Gastroesophageal sphincter (tissue), 4 donors: ENCODE results near the gene C10orf71. TPM values are rescaled to one million over a fixed set of nuclear protein-coding genes. Genes with fewer than 3 reads are reported as not detected.
A peak's percentile ranks its signal among the peaks of the same experiment; 100 is the strongest.

Source experiments
- ATAC-seq: fragments of 150-250 bp; one replicate; pipeline ENCODE4 v1.9.1; 2016; ENCODE audit warnings: mild to moderate bottlenecking, moderate library complexity
- H3K27ac ChIP-seq, 4 donors: fragments of 200-600 bp; sonication (generic) in 3 of 4; 1 replicate in 3 of 4; 2 replicates in 1 of 4; pipeline ENCODE4 v1.5.1; 2016 to 2019
- H3K27me3 ChIP-seq: fragments of 200-600 bp; sonication (generic); one replicate; pipeline ENCODE4 v1.5.1; 2019
- H3K36me3 ChIP-seq, 2 donors: fragments of 200-600 bp; sonication (generic); one replicate each; pipeline ENCODE4 v1.5.1; 2019; ENCODE audit warnings: control low read depth in 1 of 2
- H3K4me1 ChIP-seq, 3 donors: fragments of 200-600 bp; sonication (generic); 1 replicate in 2 of 3; 2 replicates in 1 of 3; pipeline ENCODE4 v1.5.1; 2016 to 2019; ENCODE audit warnings: control low read depth in 2 of 3
- H3K4me3 ChIP-seq, 2 donors: fragments of 200-600 bp; sonication (generic); one replicate each; pipeline ENCODE4 v1.5.1; 2019; ENCODE audit warnings: mild to moderate bottlenecking in 1 of 2, moderate library complexity in 1 of 2
- H3K9me3 ChIP-seq, 3 donors: fragments of 200-600 bp; sonication (generic); one replicate each; pipeline ENCODE4 v1.5.1; 2017 to 2019; ENCODE audit warnings: control low read depth in 2 of 3
- CTCF ChIP-seq, 4 experiments: fragments of 200-600 bp in 2 of 4; fragments of 450-650 bp in 2 of 4; sonication (generic) in 1 of 4; IDR thresholded peaks; one replicate each; pipeline ENCODE4 v1.5.1; 2017 to 2019; ENCODE audit warnings: antibody characterized with exemption in 4 of 4, mild to moderate bottlenecking in 2 of 4, moderate library complexity in 2 of 4
- EP300 ChIP-seq: sonication (generic); formaldehyde crosslinking; IDR thresholded peaks from one replicate; pipeline ENCODE4 v1.6.1; 2017; ENCODE audit warnings: antibody characterized with exemption, mild to moderate bottlenecking
- POLR2A ChIP-seq, 2 donors: fragments of 450-650 bp; IDR thresholded peaks; one replicate each; pipeline ENCODE4 v1.6.1; 2017; ENCODE audit warnings: antibody characterized with exemption in 2 of 2, mild to moderate bottlenecking in 2 of 2, moderate library complexity in 1 of 2
- POLR2AphosphoS5 ChIP-seq: sonication (generic); formaldehyde crosslinking; IDR thresholded peaks from one replicate; pipeline ENCODE4 v1.6.1; 2017; ENCODE audit warnings: antibody characterized with exemption
- WGBS, 2 donors: methylation state at CpG; one replicate each; pipeline ENCODE4 v1.1.5; 2018; ENCODE audit warnings: low coverage in 1 of 2; 5-methylcytosine and 5-hydroxymethylcytosine counted together
- total RNA-seq, 4 donors: library from RNA; depleted of rRNA; stranded (reverse); fragments of >200 nt; gene quantifications; one replicate each; pipeline ENCODE4 v1.1.0, GENCODE V29; 2016

C10orf71 gene
- total RNA-seq, 4 donors from 2014 or later: 0.08 to 0.27 TPM; not detected in 2

GRCh38 chr10:49283491-49283890 lies 15.5 kb upstream of the C10orf71 start:
- no peak overlapping the region for H3K4me3 ChIP-seq
- no peak for ATAC-seq
- H3K4me1 ChIP-seq: no peaks in the 10 kb centered on the region
- H3K27me3 ChIP-seq: peaks cover 20% of the 10 kb centered on the region
- H3K27ac ChIP-seq: no peak overlapping the region
- H3K36me3 ChIP-seq: no peaks in the 10 kb centered on the region
- no peaks in the 10 kb centered on the region for H3K9me3 ChIP-seq
- no CpG with 5 or more reads among the region's 6 CpGs for WGBS, 2 donors
- no peak for TF ChIP-seq CTCF (IDR thresholded peaks at IDR 0.05)
- TF ChIP-seq POLR2A (IDR thresholded peaks at IDR 0.05): no peak
- no peak for TF ChIP-seq POLR2AphosphoS5

GRCh38 chr10:49284356-49284755 lies 14.6 kb upstream of the C10orf71 start:
- no peaks in the 10 kb centered on the region for H3K4me1 ChIP-seq
- no peak for TF ChIP-seq POLR2A (IDR thresholded peaks at IDR 0.05)
- TF ChIP-seq POLR2AphosphoS5: no peak
- TF ChIP-seq CTCF (IDR thresholded peaks at IDR 0.05): no peak
- no peak for TF ChIP-seq EP300
- no peak overlapping the region for H3K4me3 ChIP-seq
- no peak overlapping the region for H3K27ac ChIP-seq
- ATAC-seq: no peak
- H3K27me3 ChIP-seq: peaks cover 17% of the 10 kb centered on the region
- H3K36me3 ChIP-seq: no peaks in the 10 kb centered on the region
- 50% methylated on average over 2 of the region's 5 CpGs; no CpG with 5 or more reads in 1 of the 2 donors for WGBS, 2 donors
- H3K9me3 ChIP-seq: no peaks in the 10 kb centered on the region

- TF ChIP-seq POLR2AphosphoS5: no peak
- TF ChIP-seq EP300: no peak
- TF ChIP-seq CTCF (IDR thresholded peaks at IDR 0.05): no peak
- no peak for TF ChIP-seq POLR2A (IDR thresholded peaks at IDR 0.05)
- peak; percentile 31 for ATAC-seq
- 69 to 79% methylated on average over 3 of the region's 3 CpGs for WGBS, 2 donors
Measured at GRCh38 chr10:49285232-49285631, 13.7 kb upstream of the C10orf71 start.

GRCh38 chr10:49286686-49287085 lies 12.3 kb upstream of the C10orf71 start:
- no peaks in the 10 kb centered on the region for H3K9me3 ChIP-seq
- no peaks in the 10 kb centered on the region for H3K4me1 ChIP-seq
- TF ChIP-seq POLR2AphosphoS5: no peak
- no peak for TF ChIP-seq CTCF (IDR thresholded peaks at IDR 0.05)
- TF ChIP-seq POLR2A (IDR thresholded peaks at IDR 0.05): no peak
- TF ChIP-seq EP300: no peak
- no peaks in the 10 kb centered on the region for H3K27me3 ChIP-seq
- no peaks in the 10 kb centered on the region for H3K36me3 ChIP-seq
- H3K4me3 ChIP-seq: no peak overlapping the region
- 62 to 79% methylated on average over 4 of the region's 4 CpGs for WGBS, 2 donors
- H3K27ac ChIP-seq: no peak overlapping the region
- ATAC-seq: no peak

More at GRCh38 chr10:49285232-49285631, 13.7 kb upstream of the C10orf71 start:
- Histone ChIP-seq H3K9me3 (no peaks in the 10 kb centered on the region), H3K27me3 (peaks cover 8% of the 10 kb centered on the region), H3K4me3 (no peak overlapping the region), H3K36me3 (no peaks in the 10 kb centered on the region), H3K4me1 (no peaks in the 10 kb centered on the region), H3K27ac (no peak overlapping the region)

- Histone ChIP-seq H3K27me3 (peaks cover 5% of the 10 kb centered on the region), H3K27ac (no peak overlapping the region), H3K4me3 (no peak overlapping the region), H3K9me3 (no peaks in the 10 kb centered on the region), H3K4me1 (no peaks in the 10 kb centered on the region), H3K36me3 (no peaks in the 10 kb centered on the region)
- WGBS, 2 donors: 86% methylated on average over 3 of the region's 9 CpGs; no CpG with 5 or more reads in 1 of the 2 donors
- TF ChIP-seq EP300 (no peak), CTCF (IDR thresholded peaks at IDR 0.05) (no peak), POLR2AphosphoS5 (no peak), POLR2A (IDR thresholded peaks at IDR 0.05) (no peak)
- ATAC-seq: no peak
Measured at GRCh38 chr10:49287689-49288340, 11.2 kb upstream of the C10orf71 start.
